BLaER1 (cell line): Measurements from ENCODE around the gene SLC6A11.

Experiments used
- H3K27ac ChIP-seq: shearing (Covaris generic); formaldehyde crosslinking; 2 replicates; pipeline ENCODE4 v1.8.1; 2022
- H3K27me3 ChIP-seq: shearing (Covaris generic); formaldehyde crosslinking; 2 replicates; pipeline ENCODE4 v1.8.1; 2022
- H3K36me3 ChIP-seq: shearing (Covaris generic); formaldehyde crosslinking; 2 replicates; pipeline ENCODE4 v1.8.1; 2022
- H3K4me1 ChIP-seq: shearing (Covaris generic); formaldehyde crosslinking; 2 replicates; pipeline ENCODE4 v1.8.1; 2022
- H3K4me2 ChIP-seq: shearing (Covaris generic); formaldehyde crosslinking; 2 replicates; pipeline ENCODE4 v1.8.1; 2022
- H3K4me3 ChIP-seq: shearing (Covaris generic); formaldehyde crosslinking; 2 replicates; pipeline ENCODE4 v1.8.1; 2022
- H3K9ac ChIP-seq: shearing (Covaris generic); formaldehyde crosslinking; 2 replicates; pipeline ENCODE4 v1.8.1; 2022
- H3K9me3 ChIP-seq: shearing (Covaris generic); formaldehyde crosslinking; 2 replicates; pipeline ENCODE4 v1.8.1; 2022
- H4K20me1 ChIP-seq: shearing (Covaris generic); formaldehyde crosslinking; 2 replicates; pipeline ENCODE4 v1.8.1; 2022
- Cebpa-rat ChIP-seq: shearing (Covaris generic); IDR thresholded peaks from 2 replicates; pipeline ENCODE4 v1.8.1; 2022

The SLC6A11 gene

GRCh38 chr3:10873415-10873814 lies 57.4 kb downstream of the SLC6A11 start:
- Histone ChIP-seq H3K4me3 (no peak overlapping the region), H3K27ac (no peak overlapping the region), H3K4me2 (no peak overlapping the region), H3K27me3 (no peaks in the 10 kb centered on the region), H3K36me3 (no peaks in the 10 kb centered on the region), H3K9me3 (no peaks in the 10 kb centered on the region), H3K9ac (no peak overlapping the region), H4K20me1 (no peaks in the 10 kb centered on the region), H3K4me1 (peaks cover 40% of the 10 kb centered on the region)
- TF ChIP-seq Cebpa-rat = no peak

GRCh38 chr3:10875914-10876313 lies 59.9 kb downstream of the SLC6A11 start:
- no peaks in the 10 kb centered on the region for H3K9me3 ChIP-seq
- peaks cover 45% of the 10 kb centered on the region for H3K4me1 ChIP-seq
- H3K27me3 ChIP-seq = no peaks in the 10 kb centered on the region
- H3K4me3 ChIP-seq = no peak overlapping the region
- TF ChIP-seq Cebpa-rat = no peak
- peak overlapping the region; percentile 64 for H3K4me2 ChIP-seq
- H4K20me1 ChIP-seq = no peaks in the 10 kb centered on the region
- no peaks in the 10 kb centered on the region for H3K36me3 ChIP-seq
- peak overlapping the region; percentile 27; the same call in 1 of the 2 replicates for H3K27ac ChIP-seq
- no peak overlapping the region for H3K9ac ChIP-seq

DNA sequence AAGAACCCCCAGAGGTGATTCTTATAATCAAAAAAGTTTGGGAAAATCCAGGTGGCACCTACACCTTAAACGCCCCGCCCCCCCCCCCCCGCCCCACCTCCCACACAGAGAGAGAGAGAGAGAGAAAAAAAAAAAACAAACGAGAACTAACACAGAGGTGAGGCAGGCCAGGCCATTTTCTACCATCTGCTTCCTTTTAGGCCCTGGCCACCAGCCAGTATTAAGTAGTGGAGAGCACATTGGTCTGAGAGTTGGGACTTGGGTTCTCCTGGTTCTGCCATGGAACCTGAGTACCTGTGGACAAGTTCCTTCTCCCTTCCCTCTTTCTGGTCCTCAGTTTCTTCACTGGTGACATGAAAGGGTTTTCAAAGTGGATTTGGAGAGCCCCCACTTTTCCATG lies 60.6 kb downstream of the SLC6A11 start:
- Histone ChIP-seq H3K27ac (no peak overlapping the region), H3K4me2 (peak overlapping the region; percentile 64; the same call in 1 of the 2 replicates), H3K9me3 (no peaks in the 10 kb centered on the region), H3K4me3 (no peak overlapping the region), H4K20me1 (no peaks in the 10 kb centered on the region), H3K27me3 (no peaks in the 10 kb centered on the region), H3K36me3 (no peaks in the 10 kb centered on the region), H3K4me1 (peaks cover 47% of the 10 kb centered on the region), H3K9ac (no peak overlapping the region)
- no peak for TF ChIP-seq Cebpa-rat

DNA sequence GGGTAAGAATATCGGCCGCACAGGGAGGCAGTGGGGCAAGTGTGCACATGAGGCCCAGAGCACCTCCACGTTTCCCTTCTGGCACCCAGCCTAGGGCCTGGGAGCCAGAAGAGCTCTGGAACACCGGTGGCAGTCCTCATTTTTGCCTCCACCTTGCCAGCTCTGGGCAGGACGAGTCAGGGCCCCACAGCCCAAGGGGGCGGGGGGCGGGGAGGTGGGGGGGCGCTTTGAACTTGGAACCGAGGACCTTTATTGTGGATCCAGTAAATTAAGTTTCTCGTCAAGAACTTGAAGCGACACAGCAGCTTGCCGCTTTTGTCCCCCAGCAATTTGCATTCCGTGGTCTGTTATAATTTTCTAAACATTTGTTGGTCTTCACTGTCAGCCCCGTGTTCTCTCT lies 66.8 kb downstream of the SLC6A11 start:
- Histone ChIP-seq H3K4me2 (no peak overlapping the region), H3K9me3 (no peaks in the 10 kb centered on the region), H3K4me3 (no peak overlapping the region), H4K20me1 (no peaks in the 10 kb centered on the region), H3K27ac (no peak overlapping the region), H3K4me1 (peaks cover 7% of the 10 kb centered on the region; the same call in 1 of the 2 replicates), H3K36me3 (no peaks in the 10 kb centered on the region), H3K9ac (no peak overlapping the region), H3K27me3 (no peaks in the 10 kb centered on the region)
- no peak for TF ChIP-seq Cebpa-rat

- Histone ChIP-seq H4K20me1 (no peaks in the 10 kb centered on the region), H3K27me3 (no peaks in the 10 kb centered on the region), H3K4me1 (peaks cover 7% of the 10 kb centered on the region; the same call in 1 of the 2 replicates), H3K4me3 (no peak overlapping the region), H3K36me3 (no peaks in the 10 kb centered on the region), H3K9ac (no peak overlapping the region), H3K27ac (no peak overlapping the region), H3K4me2 (no peak overlapping the region), H3K9me3 (no peaks in the 10 kb centered on the region)
- TF ChIP-seq Cebpa-rat = no peak
Measured at GRCh38 chr3:10883478-10884234, 67.6 kb downstream of the SLC6A11 start.

- Histone ChIP-seq H3K27me3 (no peaks in the 10 kb centered on the region), H3K27ac (no peak overlapping the region), H4K20me1 (no peaks in the 10 kb centered on the region), H3K4me3 (no peak overlapping the region), H3K4me1 (peaks cover 5% of the 10 kb centered on the region), H3K4me2 (no peak overlapping the region), H3K9ac (no peak overlapping the region), H3K9me3 (peaks cover 27% of the 10 kb centered on the region), H3K36me3 (peaks cover 5% of the 10 kb centered on the region; the same call in 1 of the 2 replicates)
- no peak for TF ChIP-seq Cebpa-rat
Measured at GRCh38 chr3:10887015-10887414, 71.0 kb downstream of the SLC6A11 start.

GRCh38 chr3:10888518-10889090 lies 72.6 kb downstream of the SLC6A11 start:
- Histone ChIP-seq H3K27ac (no peak overlapping the region), H3K9me3 (peaks cover 27% of the 10 kb centered on the region), H3K27me3 (no peaks in the 10 kb centered on the region), H3K9ac (no peak overlapping the region), H3K4me2 (no peak overlapping the region), H3K4me1 (peaks cover 21% of the 10 kb centered on the region), H3K4me3 (no peak overlapping the region), H3K36me3 (peaks cover 5% of the 10 kb centered on the region; the same call in 1 of the 2 replicates), H4K20me1 (no peaks in the 10 kb centered on the region)
- TF ChIP-seq Cebpa-rat = no peak

DNA sequence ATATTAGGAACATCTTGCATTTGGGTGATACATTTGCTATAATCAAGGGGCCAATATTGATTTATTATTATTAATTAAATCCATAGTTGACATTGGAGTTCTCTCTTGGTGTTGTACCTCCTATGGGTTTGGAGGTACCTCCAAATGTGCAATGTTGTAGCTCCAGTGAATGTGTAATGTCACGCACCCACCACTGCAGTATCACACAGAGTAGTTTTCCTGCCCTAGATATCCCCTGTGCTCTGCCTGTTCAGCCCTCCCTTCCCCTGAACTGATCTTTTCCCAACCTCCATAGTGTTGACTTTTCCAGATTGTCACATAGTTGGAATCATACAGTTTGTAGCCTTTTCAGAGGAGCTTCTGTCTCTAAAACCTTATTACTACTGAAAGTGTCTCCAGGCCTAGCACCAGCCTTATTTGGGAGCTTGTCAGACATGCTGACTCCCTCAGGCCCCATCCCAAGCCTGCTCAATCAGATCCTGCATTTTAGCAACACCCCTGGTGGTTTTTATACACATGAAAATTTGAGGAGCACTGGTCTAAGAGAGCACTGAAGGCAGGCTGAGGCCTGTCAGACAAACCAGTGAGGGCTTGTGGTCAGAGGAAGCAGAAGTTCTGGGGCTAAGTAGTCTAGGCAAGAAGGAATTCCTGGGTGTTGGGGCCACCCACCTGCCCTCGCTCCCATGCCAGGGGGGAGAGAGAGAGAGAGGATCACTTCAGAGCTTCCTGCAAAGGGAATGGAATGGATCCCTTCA lies 73.4 kb downstream of the SLC6A11 start:
- H3K4me2 ChIP-seq = no peak overlapping the region
- H3K27ac ChIP-seq = no peak overlapping the region
- no peaks in the 10 kb centered on the region for H4K20me1 ChIP-seq

GRCh38 chr3:10890665-10891064 lies 74.6 kb downstream of the SLC6A11 start:
- no peak overlapping the region for H3K4me3 ChIP-seq
- H3K36me3 ChIP-seq = peaks cover 5% of the 10 kb centered on the region; the same call in 1 of the 2 replicates
- H3K27ac ChIP-seq = no peak overlapping the region
- TF ChIP-seq Cebpa-rat = no peak
- H3K9me3 ChIP-seq = peaks cover 27% of the 10 kb centered on the region
- no peak overlapping the region for H3K9ac ChIP-seq
- H3K4me2 ChIP-seq = no peak overlapping the region
- peaks cover 25% of the 10 kb centered on the region for H3K4me1 ChIP-seq
- H3K27me3 ChIP-seq = no peaks in the 10 kb centered on the region
- no peaks in the 10 kb centered on the region for H4K20me1 ChIP-seq

More for the DNA sequence above, 73.4 kb downstream of the SLC6A11 start:
- Histone ChIP-seq H3K9me3 (peaks cover 27% of the 10 kb centered on the region), H3K9ac (no peak overlapping the region), H3K4me1 (peaks cover 21% of the 10 kb centered on the region), H3K4me3 (no peak overlapping the region), H3K36me3 (peaks cover 5% of the 10 kb centered on the region; the same call in 1 of the 2 replicates), H3K27me3 (no peaks in the 10 kb centered on the region)
- TF ChIP-seq Cebpa-rat = no peak

- no peak overlapping the region for H3K27ac ChIP-seq
- no peak overlapping the region for H3K9ac ChIP-seq
- H3K4me3 ChIP-seq = no peak overlapping the region
- no peaks in the 10 kb centered on the region for H4K20me1 ChIP-seq
- peaks cover 30% of the 10 kb centered on the region for H3K9me3 ChIP-seq
- no peak for TF ChIP-seq Cebpa-rat
- peaks cover 44% of the 10 kb centered on the region for H3K4me1 ChIP-seq
- peak overlapping the region; percentile 49 for H3K4me2 ChIP-seq
- H3K36me3 ChIP-seq = peaks cover 5% of the 10 kb centered on the region; the same call in 1 of the 2 replicates
- no peaks in the 10 kb centered on the region for H3K27me3 ChIP-seq
Measured at GRCh38 chr3:10892622-10893021, 76.6 kb downstream of the SLC6A11 start.
